HS-5 (cell line): Measurements from ENCODE around the gene SYNPO.

Source experiments
- DNase-seq: peaks from one replicate; pipeline ENCODE4 v3.0.0-alpha.2; 2012; ENCODE audit warnings: low read depth

SYNPO gene

GRCh38 chr5:150689120-150689519 lies 48.7 kb downstream of the SYNPO start:
- no peak for DNase-seq

DNA sequence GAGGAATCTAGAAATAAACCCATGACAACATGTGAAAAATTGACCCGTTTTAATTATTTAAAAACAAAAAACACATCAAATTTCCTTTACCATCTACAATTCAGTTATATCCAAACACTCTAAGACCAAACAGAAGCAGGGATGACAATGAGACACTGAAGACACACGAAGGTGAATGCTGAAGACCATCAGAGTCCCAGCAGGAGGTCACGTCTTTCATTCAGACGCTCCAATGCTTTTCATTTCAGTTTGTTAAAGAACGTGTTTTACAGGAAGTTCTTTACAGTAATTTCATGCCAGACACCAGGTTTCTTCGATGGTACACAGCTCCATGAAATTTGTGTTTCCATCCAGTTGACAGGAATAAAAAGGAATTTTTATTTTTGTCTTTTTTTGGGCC lies 50.3 kb downstream of the SYNPO start:
- DNase-seq, result no peak

- no peak for DNase-seq
Observed at GRCh38 chr5:150692276-150692675, 51.8 kb downstream of the SYNPO start.

DNA sequence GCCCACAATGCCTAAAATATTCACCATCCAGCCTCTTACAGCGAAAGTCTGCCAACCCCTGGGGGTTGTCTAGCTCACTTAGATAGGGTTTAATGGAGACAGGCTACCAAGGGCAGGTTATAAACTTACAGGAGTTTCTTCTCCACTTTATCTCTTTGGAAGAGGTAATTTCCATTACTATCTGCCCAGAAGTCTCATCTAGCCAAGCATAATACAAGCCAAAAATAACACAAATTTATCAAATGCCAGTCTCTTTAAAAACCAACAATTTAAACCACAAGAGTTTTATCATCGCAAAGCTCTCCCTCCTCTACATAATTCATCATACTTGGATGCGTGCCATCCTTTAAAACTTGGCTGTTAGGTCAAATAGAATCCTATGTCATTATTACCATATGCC lies 54.2 kb downstream of the SYNPO start:
- peak; percentile 53 for DNase-seq

DNA sequence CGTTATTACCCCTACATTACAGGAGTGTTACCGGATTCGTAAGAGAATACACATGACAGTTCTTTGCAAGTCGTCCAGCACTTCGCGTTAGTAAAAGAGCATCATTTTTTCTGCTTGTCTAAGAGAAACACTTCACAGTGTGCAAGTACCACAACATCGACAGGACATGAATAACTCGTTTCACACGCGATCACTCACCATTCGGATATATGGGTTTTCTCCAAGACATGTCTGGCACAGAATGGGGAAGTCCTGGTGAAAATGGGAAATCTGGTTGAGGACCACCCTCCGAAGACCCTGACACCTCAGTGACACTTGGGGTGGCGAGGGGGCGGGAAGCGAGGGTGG lies 59.8 kb downstream of the SYNPO start:
- no peak for DNase-seq

DNA sequence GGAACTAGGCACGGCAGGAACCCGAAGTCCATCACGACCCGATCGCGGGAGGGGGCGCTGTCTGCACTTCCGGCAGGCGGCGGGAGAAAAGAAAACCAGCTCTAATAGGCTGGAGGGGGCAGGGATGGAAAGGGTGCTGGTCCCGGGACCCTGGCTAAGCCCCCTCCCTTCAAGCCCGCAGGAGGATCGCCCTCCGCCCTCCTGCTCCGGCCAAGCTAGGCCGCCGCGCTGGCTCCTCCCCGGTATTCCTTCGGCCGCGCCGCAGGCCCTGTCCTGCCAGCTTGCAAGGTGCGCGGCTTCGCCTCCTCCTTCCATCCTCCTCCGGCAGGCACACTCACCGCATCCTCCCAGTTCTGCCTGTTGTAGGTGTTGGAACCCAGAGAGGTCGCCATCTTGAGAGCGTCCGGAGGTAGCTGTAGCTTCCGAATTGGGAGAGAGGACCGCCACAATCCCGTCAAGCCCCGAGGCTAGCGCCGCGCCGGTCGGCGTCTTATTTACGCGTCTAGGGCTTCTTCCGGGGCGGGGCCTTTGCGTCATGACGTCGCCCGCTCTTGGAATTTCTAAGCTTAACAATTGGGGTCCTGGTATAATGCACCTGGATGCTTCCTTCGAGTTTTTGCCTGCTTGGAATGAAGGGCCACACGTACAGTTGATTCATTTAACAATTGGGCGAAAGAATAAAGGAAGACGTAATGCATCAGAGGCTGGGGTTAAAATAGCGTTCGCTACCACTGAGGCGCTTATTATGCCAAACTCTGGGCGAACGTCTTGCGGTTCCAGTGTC lies 60.3 kb downstream of the SYNPO start, which contains the start of gene RBM22:
RBM22 (minus strand) TSS at position 469 of the 784 bp plus-strand sequence; CDS start at position 392, 77 bp downstream.
- peak; percentile 70 for DNase-seq

DNA sequence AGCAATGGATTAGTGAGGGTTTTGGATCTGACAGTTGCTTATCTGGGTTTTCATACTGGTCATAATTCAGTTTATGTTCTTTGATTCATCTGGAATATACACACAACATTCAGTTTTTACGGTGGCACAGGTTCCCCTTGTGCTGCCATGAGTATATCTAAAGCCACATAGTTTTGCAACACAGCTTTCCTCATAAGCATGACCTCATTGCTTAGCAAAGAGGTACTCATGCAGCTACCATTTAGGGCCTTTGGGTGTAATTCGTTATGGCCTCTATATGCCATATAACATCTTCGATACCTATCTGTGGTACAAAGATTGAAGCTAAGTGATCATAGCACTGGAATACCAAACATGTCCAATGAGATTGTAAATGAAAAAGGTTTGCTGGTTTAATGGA lies 63.3 kb downstream of the SYNPO start:
- no peak for DNase-seq

GRCh38 chr5:150706776-150707390 lies 66.4 kb downstream of the SYNPO start:
- DNase-seq, result no peak
